Stimulated activated CD4-positive, alpha-beta T cell treated with anti-CD3 and anti-CD28 coated beads, TNF-alpha, amount 100 ng/mL, for 24 hours (primary cell): Measurements from ENCODE around the gene OTULIN.
A peak's percentile ranks its signal among the peaks of the same experiment; 100 is the strongest.

Source experiments
- DNase-seq, 3 experiments: peaks; one replicate each; pipeline ENCODE4 v3.0.0-alpha.2; 2020; ENCODE audit warnings: low read depth in 3 of 3

OTULIN gene

GRCh38 chr5:14668181-14668591, 3.7 kb downstream of the OTULIN start:
- no peak for DNase-seq

DNA sequence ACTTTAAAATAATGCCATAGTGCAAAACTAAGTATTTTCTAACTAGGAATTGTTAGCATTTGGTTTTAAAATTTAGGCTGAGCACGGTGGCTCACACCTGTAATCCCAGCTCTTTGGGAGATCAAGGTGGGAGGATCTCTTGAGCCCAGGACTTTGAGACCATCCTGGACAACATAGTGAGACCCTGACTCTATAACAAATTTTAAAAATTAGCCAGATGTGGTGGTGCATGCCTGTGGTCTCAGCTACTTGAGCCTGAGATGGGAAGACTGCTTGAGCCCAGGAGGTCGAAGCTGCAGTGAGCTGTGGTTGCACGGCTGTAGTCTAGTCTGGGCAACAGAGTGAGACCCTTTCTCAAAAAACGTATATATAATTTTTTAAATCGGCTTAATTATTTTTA, 4.9 kb downstream of the OTULIN start:
- no peak for DNase-seq

DNA sequence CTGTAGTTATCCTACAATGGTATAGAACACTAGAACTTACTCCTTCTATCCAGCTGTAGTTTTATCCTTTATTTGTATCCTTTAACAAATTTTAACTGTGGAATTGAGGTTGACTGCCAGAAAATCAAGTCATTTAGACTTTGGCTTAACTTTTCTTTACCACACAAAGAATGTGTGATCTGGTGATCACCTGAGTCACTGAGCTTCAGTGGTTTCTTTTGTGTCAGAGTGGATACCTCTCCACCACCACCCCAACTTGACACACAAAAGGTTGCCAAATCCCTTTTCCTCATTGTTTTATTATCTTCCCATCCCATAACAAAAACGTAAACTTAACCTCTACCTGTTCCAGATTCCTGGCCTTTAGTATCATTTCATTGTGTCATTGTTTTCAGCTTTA, 5.5 kb downstream of the OTULIN start:
- no peak for DNase-seq

- no peak for DNase-seq
Observed at GRCh38 chr5:14671414-14671813, 6.9 kb downstream of the OTULIN start.

- DNase-seq = no peak
Observed at GRCh38 chr5:14672082-14672481, 7.6 kb downstream of the OTULIN start.

DNA sequence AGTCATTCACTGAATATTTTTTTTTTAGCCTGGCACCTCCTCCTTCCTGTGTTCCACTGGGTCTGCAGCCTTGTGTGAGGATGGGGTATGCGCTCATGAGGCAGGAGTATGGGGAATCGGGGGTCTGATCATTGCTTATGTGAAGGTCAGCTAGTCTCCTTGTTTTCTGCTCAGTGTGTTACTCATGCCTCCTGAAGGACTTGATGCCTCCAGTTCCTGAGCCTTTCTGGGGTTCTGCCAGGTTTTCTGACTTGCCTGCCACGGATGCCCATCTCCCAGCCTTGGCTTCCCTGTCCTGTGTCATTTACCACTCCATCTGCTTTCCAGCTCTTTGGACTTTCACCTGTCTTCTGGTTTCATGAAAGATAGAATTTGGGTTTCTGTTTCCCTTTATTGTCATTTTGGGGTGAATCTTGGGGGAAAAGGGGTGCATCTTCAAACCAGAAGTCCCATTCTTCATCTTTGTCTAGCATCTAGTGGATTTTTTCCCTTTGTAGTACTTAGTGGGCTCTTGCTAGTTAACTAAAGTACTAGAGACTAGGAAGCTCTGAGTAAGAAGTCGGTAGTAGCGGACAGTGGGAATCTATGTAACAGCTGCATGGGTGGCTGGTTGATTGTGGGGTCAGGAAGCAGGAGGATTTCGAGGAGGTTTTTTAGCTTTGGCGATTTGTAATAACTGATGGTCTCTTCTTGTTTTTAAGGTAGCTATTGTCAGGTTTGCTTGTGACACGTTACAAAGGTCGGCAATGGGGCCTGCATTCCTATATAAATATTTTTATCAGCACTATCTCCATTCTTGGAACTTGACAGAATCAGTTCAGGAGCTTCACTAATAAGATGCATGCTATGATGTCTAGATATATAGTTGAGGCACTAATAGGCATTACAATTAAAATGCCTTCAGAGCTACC, 8.2 kb downstream of the OTULIN start:
- DNase-seq = no peak

GRCh38 chr5:14673443-14673842, 8.9 kb downstream of the OTULIN start:
- no peak for DNase-seq

DNA sequence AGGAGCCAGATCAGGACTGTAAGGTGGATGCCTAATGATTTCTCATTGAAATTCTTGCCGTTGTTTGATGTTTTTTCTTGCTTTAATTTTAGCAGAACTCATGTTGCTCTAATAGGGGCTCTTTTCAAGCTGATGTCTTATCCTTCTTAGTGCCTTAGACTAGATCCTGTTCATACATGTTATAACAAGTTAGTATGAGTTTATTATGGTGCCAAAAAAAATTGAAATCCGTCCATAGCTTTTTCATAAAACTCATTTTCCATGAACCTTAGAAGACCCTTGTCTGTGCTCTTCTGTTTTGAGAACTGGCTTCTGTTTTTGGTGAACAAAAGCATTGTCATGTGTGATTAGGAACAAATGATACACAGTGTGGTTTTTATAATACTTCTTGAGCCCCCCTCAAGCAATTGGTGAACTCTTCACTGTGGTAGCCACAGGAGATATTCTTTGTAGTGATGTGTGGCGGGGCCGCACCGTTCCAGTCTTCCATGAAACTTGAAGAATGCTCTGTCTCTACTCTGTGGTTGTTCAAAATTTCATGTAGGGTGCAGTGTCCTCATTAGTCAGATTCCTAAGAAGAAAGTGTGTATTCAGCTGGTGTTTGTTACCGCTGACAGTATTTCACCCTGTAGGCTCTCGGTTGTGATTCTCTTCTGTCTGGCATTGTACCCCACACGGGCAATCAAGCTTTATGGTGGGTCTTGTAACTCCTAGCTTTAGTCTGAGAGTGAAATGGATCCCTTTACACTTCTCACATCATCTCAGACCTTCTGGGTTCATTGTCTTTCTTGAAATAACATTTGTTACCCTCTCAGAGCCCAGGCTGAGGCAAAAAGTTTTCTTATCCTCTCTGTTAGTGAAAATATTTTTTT, 10.7 kb downstream of the OTULIN start:
- no peak for DNase-seq

- no peak for DNase-seq
Observed at GRCh38 chr5:14675865-14676300, 11.4 kb downstream of the OTULIN start.

DNA sequence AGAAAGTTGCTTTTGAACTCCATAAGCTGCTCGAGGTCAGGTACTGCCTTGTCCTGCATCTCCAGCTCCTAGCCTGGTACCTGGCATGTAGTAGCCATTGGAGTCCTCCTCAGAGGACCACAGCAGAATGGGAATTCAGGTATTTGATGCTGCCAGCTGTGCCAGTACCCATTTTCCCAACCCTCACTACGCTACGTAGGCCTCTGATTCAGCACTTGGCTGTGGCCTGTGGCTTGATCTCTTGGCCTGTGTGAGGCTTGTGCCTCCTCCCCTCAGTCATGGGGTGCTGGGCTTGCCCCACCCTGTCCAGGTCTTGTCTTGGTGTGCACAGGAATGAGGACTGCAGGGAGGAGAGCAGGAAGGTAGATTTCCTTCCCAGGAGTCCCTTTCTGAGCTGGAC, 11.8 kb downstream of the OTULIN start:
- DNase-seq = peak in 1 of 3 experiments; percentile 11

DNA sequence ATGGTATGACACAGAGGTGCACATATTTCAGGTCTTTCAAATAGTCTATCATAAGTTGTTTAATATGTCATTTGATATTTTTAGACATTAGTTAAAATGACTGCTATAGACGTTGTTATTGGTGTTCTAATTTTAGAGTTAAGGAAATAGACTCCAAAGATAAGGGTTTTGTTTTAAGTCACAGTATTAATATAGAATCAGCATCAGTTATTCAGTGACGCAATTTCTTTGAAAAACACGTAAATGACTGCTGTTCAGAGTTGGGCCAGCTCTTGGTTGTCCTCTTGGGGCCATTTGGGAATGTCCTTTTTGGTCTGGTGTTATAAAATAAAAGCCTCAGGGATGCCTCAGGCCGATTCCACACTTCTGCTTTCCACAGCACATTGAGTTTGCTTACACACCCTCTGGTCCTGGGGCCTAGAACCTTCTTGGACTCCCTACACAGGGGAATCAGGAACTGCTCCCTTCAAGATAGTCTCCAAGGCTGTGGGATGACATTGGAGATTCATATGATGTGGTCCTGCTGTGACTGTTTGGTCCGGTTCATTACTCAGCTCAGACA, 14.3 kb downstream of the OTULIN start:
- no peak for DNase-seq

GRCh38 chr5:14679595-14679994, 15.1 kb downstream of the OTULIN start:
- DNase-seq = no peak

GRCh38 chr5:14681236-14681752, 16.8 kb downstream of the OTULIN start:
- no peak for DNase-seq

GRCh38 chr5:14683906-14684455, 19.5 kb downstream of the OTULIN start:
- DNase-seq = no peak

DNA sequence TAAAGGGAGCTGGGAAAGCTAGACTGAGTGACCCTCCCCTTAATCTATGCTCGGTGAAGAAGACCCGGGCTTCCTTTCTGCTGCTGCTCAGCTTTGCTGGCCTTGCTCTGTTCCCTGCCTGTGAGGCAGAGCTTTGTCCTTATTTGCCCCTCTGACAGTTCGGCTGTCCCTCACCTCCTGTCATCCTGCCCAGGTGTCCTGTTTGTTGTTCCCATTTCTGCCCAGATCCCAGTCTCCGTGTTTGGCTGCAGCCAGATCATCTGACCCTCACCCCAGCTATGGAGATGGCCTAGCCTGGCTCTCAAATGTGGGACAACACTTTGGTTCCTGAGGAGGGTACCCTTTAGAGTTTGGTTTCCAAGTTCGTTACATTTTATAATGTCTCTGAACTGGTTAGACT, 20.2 kb downstream of the OTULIN start:
- no peak for DNase-seq

GRCh38 chr5:14685757-14686156, 21.2 kb downstream of the OTULIN start:
- DNase-seq = peak in 2 of 3 experiments; percentile 27 to 45

DNA sequence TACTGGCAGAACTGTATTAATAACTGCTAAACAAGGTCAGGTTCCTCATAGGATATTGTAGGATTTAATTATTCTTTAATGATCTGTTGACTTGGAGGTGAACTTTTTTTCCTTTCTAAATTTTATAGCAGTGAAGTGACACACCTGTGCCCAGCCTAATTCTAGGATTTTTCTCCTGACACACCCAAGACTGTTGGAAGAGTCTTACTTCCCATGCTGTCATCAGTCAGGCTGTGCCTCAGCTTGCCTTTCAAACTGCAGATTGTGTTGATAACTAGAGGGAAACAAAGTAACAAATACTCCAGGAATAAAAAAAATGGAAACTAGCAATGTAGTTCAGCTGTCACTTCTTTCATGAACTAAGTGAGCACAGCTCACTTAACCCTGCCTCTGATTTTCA, 22.0 kb downstream of the OTULIN start:
- no peak for DNase-seq

DNA sequence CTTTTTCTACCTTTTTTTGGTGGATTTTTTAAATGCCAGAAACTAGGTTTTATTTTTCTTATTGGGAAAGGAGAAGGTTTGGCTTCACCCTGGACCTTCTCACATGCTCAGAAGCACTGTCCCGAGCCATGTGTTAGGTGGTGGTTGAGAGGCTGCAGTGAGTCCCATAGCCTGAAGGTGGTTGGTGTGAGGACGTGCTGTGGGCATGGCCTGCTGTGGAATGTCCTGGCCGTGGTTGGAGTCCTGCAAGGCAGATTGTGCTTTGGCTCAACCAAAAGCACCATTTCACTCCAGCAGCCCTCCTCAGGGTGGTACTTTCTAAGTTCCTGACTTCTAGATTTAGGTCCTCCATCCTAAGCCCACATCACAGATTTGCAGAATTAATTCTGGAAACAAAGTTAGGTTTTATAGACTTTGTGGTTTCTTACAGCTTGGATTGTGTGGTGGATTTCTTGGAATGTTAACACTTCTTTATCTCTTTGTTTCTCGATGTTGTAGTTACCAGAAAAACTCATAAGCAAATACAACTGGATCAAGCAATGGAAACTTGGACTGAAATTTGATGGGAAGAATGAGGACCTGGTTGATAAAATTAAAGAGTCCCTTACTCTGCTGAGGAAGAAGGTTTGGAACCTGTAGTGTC, 22.6 kb downstream of the OTULIN start:
- DNase-seq = no peak

DNA sequence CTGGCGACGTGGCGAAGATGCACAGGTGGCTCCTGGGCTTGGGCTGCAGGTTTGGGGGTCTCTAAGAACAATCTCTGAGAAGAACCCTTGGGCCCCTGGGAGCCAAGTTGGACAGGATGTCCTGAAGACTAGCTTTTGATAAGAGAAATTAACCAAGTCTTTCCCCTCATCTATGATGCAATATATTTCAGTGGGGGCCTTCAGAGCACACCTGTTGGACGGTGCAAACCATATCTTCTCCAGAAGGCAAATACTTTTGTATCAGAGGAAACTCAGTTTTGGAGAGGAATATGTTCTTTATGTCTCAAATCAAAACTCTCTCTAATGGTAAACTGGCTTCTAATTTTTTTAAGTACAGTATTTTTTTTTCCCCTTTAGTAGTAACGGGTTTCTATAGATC, 28.6 kb downstream of the OTULIN start:
- DNase-seq = no peak

DNA sequence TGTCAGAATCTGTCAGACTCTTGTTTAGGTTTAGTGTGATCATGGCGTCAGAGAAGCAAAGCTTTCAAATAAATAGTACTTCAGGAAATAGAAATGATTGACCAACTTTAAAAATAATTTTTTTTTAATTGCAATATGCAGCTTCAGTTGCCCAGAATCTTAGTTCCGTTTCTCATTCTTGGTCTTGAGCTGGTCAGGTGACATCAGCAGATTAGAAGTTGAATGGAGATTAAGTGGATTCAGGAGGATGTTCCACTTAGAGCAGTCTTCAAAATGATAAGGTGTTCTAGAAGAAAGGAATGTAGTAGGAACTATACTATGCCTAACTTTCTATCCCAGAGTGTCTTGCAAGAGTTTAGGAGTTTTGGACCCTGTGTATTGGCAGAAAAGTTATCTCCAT, 30.6 kb downstream of the OTULIN start:
- no peak for DNase-seq

GRCh38 chr5:14696057-14696456, 31.5 kb downstream of the OTULIN start:
- no peak for DNase-seq
